HG02623 (cell line): ENCODE data around the gene GATAD2B.
"Not testable (repeated sequence)": the region's sequence is repeated elsewhere in the genome, so short reads cannot be mapped to it uniquely, and the experiment has no call there.

Experiments
- ATAC-seq: cut with Tn5 transposase; IDR thresholded peaks from one replicate; pipeline ENCODE4 v1.9.1; 2021; ENCODE audit warnings: moderate library complexity; ENCODE audit not compliant: unreplicated experiment

GATAD2B gene

GRCh38 chr1:153844349-153844748 lies 78.4 kb downstream of the GATAD2B start:
- not testable (repeated sequence) for ATAC-seq

- peak; percentile 62 for ATAC-seq
Observed at GRCh38 chr1:153842006-153842471, 80.7 kb downstream of the GATAD2B start.

GRCh38 chr1:153841463-153841994 lies 81.2 kb downstream of the GATAD2B start:
- ATAC-seq: no peak

- ATAC-seq: not testable (repeated sequence)
Observed at GRCh38 chr1:153840774-153841173, 82.0 kb downstream of the GATAD2B start.

GRCh38 chr1:153833968-153834367 lies 88.8 kb downstream of the GATAD2B start:
- ATAC-seq: not testable (repeated sequence)

- no peak for ATAC-seq
Observed at GRCh38 chr1:153833171-153833570, 89.6 kb downstream of the GATAD2B start.

GRCh38 chr1:153832293-153832692 lies 90.5 kb downstream of the GATAD2B start:
- ATAC-seq: no peak

GRCh38 chr1:153831026-153831425 lies 91.7 kb downstream of the GATAD2B start:
- ATAC-seq: no peak

GRCh38 chr1:153827168-153827964 lies 95.4 kb downstream of the GATAD2B start:
- ATAC-seq: no peak

GRCh38 chr1:153818876-153819275 lies 103.9 kb downstream of the GATAD2B start:
- ATAC-seq: no peak

GRCh38 chr1:153816283-153816889 lies 106.4 kb downstream of the GATAD2B start:
- ATAC-seq: no peak

- ATAC-seq: no peak
Observed at GRCh38 chr1:153805886-153806719, 116.7 kb downstream of the GATAD2B start.

GRCh38 chr1:153805042-153805745 lies 117.6 kb downstream of the GATAD2B start:
- peak; percentile 86 for ATAC-seq

GRCh38 chr1:153804112-153804511 lies 118.7 kb downstream of the GATAD2B start:
- no peak for ATAC-seq

- no peak for ATAC-seq
Observed at GRCh38 chr1:153803470-153804056, 119.2 kb downstream of the GATAD2B start.

- no peak for ATAC-seq
Observed at GRCh38 chr1:153801786-153802697, 120.7 kb downstream of the GATAD2B start.

- no peak for ATAC-seq
Observed at GRCh38 chr1:153801028-153801625, 121.6 kb downstream of the GATAD2B start.

- no peak for ATAC-seq
Observed at GRCh38 chr1:153800516-153800915, 122.3 kb downstream of the GATAD2B start.
